Measurements from ENCODE around the gene CPE.

DNA sequence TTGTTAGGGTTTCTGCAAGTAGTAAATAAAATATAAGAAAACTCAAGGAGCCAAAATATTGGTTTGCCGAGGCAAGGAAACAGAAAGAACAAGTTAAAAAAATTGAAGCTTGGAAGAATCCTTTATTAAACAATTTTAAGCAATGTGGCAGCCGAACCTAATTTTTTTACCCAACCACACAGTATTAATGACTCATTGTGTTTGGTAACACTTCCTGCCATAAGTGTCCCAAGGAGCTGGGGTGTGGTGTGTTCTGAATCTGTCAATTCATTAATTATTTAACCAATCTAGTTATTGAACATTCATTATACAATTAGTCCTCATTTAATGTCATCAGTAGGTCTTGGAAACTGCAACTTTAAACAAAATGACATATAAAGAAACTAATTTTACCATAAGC lies 19.3 kb upstream of the CPE start:
- TF ChIP-seq, protein P1, sequence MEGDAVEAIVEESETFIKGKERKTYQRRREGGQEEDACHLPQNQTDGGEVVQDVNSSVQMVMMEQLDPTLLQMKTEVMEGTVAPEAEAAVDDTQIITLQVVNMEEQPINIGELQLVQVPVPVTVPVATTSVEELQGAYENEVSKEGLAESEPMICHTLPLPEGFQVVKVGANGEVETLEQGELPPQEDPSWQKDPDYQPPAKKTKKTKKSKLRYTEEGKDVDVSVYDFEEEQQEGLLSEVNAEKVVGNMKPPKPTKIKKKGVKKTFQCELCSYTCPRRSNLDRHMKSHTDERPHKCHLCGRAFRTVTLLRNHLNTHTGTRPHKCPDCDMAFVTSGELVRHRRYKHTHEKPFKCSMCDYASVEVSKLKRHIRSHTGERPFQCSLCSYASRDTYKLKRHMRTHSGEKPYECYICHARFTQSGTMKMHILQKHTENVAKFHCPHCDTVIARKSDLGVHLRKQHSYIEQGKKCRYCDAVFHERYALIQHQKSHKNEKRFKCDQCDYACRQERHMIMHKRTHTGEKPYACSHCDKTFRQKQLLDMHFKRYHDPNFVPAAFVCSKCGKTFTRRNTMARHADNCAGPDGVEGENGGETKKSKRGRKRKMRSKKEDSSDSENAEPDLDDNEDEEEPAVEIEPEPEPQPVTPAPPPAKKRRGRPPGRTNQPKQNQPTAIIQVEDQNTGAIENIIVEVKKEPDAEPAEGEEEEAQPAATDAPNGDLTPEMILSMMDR (conservative IDR thresholded peaks at IDR 0.05; ENCODE audit: low read depth, low read length): no peak
- TF ChIP-seq POLR2A (IDR thresholded peaks at IDR 0.05; ENCODE audit: low read depth, low read length): no peak
- TF ChIP-seq MAFK (IDR thresholded peaks at IDR 0.05; ENCODE audit: low read depth, low read length): no peak
- no peak for TF ChIP-seq CEBPB (IDR thresholded peaks at IDR 0.05; ENCODE audit: low read depth, low read length)
- no peak for TF ChIP-seq RCOR1 (IDR thresholded peaks at IDR 0.05; ENCODE audit: insufficient replicate concordance, low read length)
- no peak for TF ChIP-seq SMC3 (IDR thresholded peaks at IDR 0.05; ENCODE audit: low read depth, low read length)
- TF ChIP-seq, protein P2, sequence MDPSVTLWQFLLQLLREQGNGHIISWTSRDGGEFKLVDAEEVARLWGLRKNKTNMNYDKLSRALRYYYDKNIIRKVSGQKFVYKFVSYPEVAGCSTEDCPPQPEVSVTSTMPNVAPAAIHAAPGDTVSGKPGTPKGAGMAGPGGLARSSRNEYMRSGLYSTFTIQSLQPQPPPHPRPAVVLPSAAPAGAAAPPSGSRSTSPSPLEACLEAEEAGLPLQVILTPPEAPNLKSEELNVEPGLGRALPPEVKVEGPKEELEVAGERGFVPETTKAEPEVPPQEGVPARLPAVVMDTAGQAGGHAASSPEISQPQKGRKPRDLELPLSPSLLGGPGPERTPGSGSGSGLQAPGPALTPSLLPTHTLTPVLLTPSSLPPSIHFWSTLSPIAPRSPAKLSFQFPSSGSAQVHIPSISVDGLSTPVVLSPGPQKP (IDR thresholded peaks at IDR 0.05; ENCODE audit: borderline replicate concordance, low read depth, low read length): no peak
- TF ChIP-seq RAD21 (IDR thresholded peaks at IDR 0.05; ENCODE audit: low read length): no peak
- no peak for TF ChIP-seq RFX5 (IDR thresholded peaks at IDR 0.05; ENCODE audit: low read depth, low read length)
- TF ChIP-seq MAZ (IDR thresholded peaks at IDR 0.05; ENCODE audit: borderline replicate concordance, low read depth, low read length): no peak
- TF ChIP-seq, protein P3, sequence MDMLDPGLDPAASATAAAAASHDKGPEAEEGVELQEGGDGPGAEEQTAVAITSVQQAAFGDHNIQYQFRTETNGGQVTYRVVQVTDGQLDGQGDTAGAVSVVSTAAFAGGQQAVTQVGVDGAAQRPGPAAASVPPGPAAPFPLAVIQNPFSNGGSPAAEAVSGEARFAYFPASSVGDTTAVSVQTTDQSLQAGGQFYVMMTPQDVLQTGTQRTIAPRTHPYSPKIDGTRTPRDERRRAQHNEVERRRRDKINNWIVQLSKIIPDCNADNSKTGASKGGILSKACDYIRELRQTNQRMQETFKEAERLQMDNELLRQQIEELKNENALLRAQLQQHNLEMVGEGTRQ (IDR thresholded peaks at IDR 0.05; ENCODE audit: low read depth, low read length): no peak
- TF ChIP-seq NFE2L2 (IDR thresholded peaks at IDR 0.05; ENCODE audit: low read depth, low read length): no peak
- TF ChIP-seq FOS (IDR thresholded peaks at IDR 0.05; ENCODE audit: low read depth, low read length): no peak
